GM12891 (cell line): ENCODE data around the gene RAD23A.
"Not testable (repeated sequence)": the region's sequence is repeated elsewhere in the genome, so short reads cannot be mapped to it uniquely, and the experiment has no call there.

Source experiments
- DNase-seq: peaks from one replicate; pipeline ENCODE4 v3.0.0; 2011; ENCODE audit warnings: low spot score; ENCODE audit not compliant: insufficient read length
- FAIRE-seq: peaks from 2 replicates; lab custom pipeline; 2011; peaks lifted over from hg19 to GRCh38; lab: Jason Lieb, UNC
- PAX5 ChIP-seq: IDR thresholded peaks from 2 replicates; pipeline ENCODE4 v1.6.1; 2011; ENCODE audit warnings: low read length, moderate library complexity, mild to moderate bottlenecking; ENCODE audit not compliant: insufficient read depth, severe bottlenecking
- POLR2A ChIP-seq: IDR thresholded peaks from 2 replicates; pipeline ENCODE4 v1.6.1; 2011; ENCODE audit warnings: low read depth, low read length, control low read depth
- POLR2AphosphoS5 ChIP-seq: IDR thresholded peaks from 2 replicates; pipeline ENCODE4 v1.6.1; 2011; ENCODE audit warnings: low read depth, low read length, control low read depth
- POU2F2 ChIP-seq: IDR thresholded peaks from 2 replicates; pipeline ENCODE4 v1.6.1; 2011; ENCODE audit warnings: low read depth, mild to moderate bottlenecking, control low read depth, low read length, moderate library complexity
- SPI1 ChIP-seq: IDR thresholded peaks from 2 replicates; pipeline ENCODE4 v1.6.1; 2011; ENCODE audit warnings: low read depth, low read length, control low read depth
- TAF1 ChIP-seq: IDR thresholded peaks from 2 replicates; pipeline ENCODE4 v1.6.1; 2011; ENCODE audit warnings: low read depth, low read length, control low read depth

Gene RAD23A

GRCh38 chr19:12955996-12956395 is 10.3 kb downstream of the RAD23A start:
- no peak for FAIRE-seq
- no peak for TF ChIP-seq TAF1
- no peak for TF ChIP-seq POU2F2
- TF ChIP-seq PAX5 = no peak
- no peak for TF ChIP-seq POLR2A
- no peak for TF ChIP-seq POLR2AphosphoS5
- TF ChIP-seq SPI1 = no peak
- DNase-seq = no peak

GRCh38 chr19:12956446-12957388 is 11.1 kb downstream of the RAD23A start, which contains the start of gene GADD45GIP1:
GADD45GIP1 (minus strand) TSS chr19:12957223; CDS start chr19:12957212, 11 bp downstream.
- TF ChIP-seq TAF1 (peak; percentile 97), PAX5 (no peak), SPI1 (no peak), POLR2AphosphoS5 (peak; percentile 93), POLR2A (peak; percentile 92), POU2F2 (peak; percentile 35; the same call in 1 of the 2 replicates)
- FAIRE-seq (peak; percentile 93), DNase-seq (peak; percentile 78)

GRCh38 chr19:12957389-12957952 is 11.8 kb downstream of the RAD23A start:
- FAIRE-seq, DNase-seq: not testable (repeated sequence)

- TF ChIP-seq SPI1 (no peak), POU2F2 (no peak), PAX5 (no peak), POLR2AphosphoS5 (no peak), TAF1 (no peak), POLR2A (no peak)
- DNase-seq (no peak), FAIRE-seq (no peak)
These were observed 13.8 kb downstream of the RAD23A start for GRCh38 chr19:12959481-12959880.

- DNase-seq = peak; percentile 84
- FAIRE-seq = peak; percentile 78
- TF ChIP-seq POU2F2 (0 out of 2 replicates have a peak, but pooled peaks have one; percentile 37), SPI1 (peak; percentile 35; the same call in 1 of the 2 replicates), TAF1 (no peak), PAX5 (no peak)
These were observed 19.6 kb downstream of the RAD23A start for GRCh38 chr19:12965017-12965811.

GRCh38 chr19:12965812-12966135 is 20.1 kb downstream of the RAD23A start:
- no peak for TF ChIP-seq POLR2A
- no peak for TF ChIP-seq PAX5
- no peak for TF ChIP-seq POU2F2
- no peak for TF ChIP-seq SPI1
- TF ChIP-seq TAF1 = no peak
- TF ChIP-seq POLR2AphosphoS5 = no peak
- FAIRE-seq (no peak), DNase-seq (no peak)

- no peak for TF ChIP-seq PAX5
- no peak for TF ChIP-seq POLR2AphosphoS5
- DNase-seq (no peak), FAIRE-seq (no peak)
These were observed 22.2 kb downstream of the RAD23A start for GRCh38 chr19:12967907-12968306.

GRCh38 chr19:12969292-12969988 is 23.8 kb downstream of the RAD23A start, which contains the start of gene DAND5:
DAND5 (plus strand) TSS chr19:12969576; CDS start chr19:12969661, 85 bp downstream.
- no peak for TF ChIP-seq POLR2AphosphoS5
- no peak for TF ChIP-seq SPI1
- TF ChIP-seq PAX5 = no peak
- no peak for TF ChIP-seq TAF1
- no peak for TF ChIP-seq POU2F2
- no peak for TF ChIP-seq POLR2A
- no peak for FAIRE-seq

More at GRCh38 chr19:12969292-12969988, 23.8 kb downstream of the RAD23A start, which contains the start of gene DAND5:
- no peak for DNase-seq
